ENCODE data around the gene UBE2S. TPM values are rescaled to one million over a fixed set of nuclear protein-coding genes. Genes with fewer than 3 reads are reported as not detected.

UBE2S gene
- total RNA-seq, 1 experiment from 2014 or later = 254 TPM

GRCh38 chr19:55384131-55384919 lies 23.3 kb downstream of the UBE2S start, which contains the start of gene TMEM238:
Gene TMEM238 (minus strand): TSS chr19:55384292. CDS start chr19:55384259, 33 bp downstream.
- DNase-seq (ENCODE audit: low read depth) = no peak

- DNase-seq (ENCODE audit: low read depth) = no peak
These were observed 24.1 kb downstream of the UBE2S start for GRCh38 chr19:55383279-55384130.

- no peak for DNase-seq (ENCODE audit: low read depth)
These were observed 25.0 kb downstream of the UBE2S start for GRCh38 chr19:55382522-55383054.

- DNase-seq (ENCODE audit: low read depth) = no peak
These were observed 25.6 kb downstream of the UBE2S start for GRCh38 chr19:55382013-55382412.

DNA sequence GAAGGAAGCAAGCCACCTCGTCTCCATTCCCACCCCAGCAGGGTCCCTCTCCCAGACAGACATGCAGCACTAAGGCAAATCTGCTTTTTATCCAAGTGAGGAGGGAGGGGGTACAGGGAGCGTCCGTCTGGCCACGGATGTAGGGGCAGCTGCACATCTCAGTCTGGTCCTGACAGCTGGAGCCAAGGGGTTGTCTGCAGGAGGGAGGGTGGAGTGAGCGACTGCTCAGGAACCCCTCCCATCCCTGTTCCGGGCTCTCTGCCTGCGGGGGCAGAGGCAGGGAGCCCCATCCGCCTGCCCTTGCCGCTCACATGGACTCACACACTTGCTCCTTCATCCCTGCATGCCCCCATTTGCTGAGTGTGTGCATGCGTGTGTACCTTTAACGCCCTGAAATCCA lies 28.4 kb downstream of the UBE2S start:
- peak; percentile 72 for DNase-seq (ENCODE audit: low read depth)

DNA sequence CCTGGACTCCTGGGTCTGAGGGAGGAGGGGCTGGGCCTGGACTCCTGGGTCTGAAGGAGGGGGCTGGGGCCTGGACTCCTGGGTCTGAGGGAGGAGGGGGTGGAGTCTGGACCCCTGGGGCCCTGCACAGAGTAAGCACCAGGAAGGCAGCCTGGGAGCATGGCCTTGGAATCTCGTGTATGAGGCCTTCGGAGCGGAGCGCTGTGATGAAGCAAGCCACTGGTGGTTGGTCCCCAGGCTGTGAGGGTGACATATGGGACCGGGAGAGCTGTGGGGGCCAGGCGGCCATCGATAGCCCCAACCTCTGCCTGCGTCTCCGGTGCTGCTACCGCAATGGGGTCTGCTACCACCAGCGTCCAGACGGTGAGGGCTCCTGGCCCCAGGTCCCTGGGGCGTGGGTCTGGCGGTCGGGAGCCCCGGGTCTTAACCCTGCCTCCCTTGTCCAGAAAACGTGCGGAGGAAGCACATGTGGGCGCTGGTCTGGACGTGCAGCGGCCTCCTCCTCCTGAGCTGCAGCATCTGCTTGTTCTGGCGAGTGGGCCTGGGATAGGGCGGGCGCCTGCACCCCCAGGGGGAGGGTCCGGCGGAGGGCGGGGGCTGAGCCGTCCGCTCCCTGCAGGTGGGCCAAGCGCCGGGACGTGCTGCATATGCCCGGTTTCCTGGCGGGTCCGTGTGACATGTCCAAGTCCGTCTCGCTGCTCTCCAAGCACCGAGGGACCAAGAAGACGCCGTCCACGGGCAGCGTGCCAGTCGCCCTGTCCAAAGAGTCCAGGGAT lies 30.0 kb downstream of the UBE2S start:
- no peak for DNase-seq (ENCODE audit: low read depth)

- no peak for DNase-seq (ENCODE audit: low read depth)
These were observed 31.2 kb downstream of the UBE2S start, which contains the start of gene TMEM190 for GRCh38 chr19:55376241-55376933. Gene TMEM190 (plus strand): TSS chr19:55376826. CDS start chr19:55376854, 28 bp downstream.

- no peak for DNase-seq (ENCODE audit: low read depth)
These were observed 33.4 kb downstream of the UBE2S start for GRCh38 chr19:55373993-55374757.

DNA sequence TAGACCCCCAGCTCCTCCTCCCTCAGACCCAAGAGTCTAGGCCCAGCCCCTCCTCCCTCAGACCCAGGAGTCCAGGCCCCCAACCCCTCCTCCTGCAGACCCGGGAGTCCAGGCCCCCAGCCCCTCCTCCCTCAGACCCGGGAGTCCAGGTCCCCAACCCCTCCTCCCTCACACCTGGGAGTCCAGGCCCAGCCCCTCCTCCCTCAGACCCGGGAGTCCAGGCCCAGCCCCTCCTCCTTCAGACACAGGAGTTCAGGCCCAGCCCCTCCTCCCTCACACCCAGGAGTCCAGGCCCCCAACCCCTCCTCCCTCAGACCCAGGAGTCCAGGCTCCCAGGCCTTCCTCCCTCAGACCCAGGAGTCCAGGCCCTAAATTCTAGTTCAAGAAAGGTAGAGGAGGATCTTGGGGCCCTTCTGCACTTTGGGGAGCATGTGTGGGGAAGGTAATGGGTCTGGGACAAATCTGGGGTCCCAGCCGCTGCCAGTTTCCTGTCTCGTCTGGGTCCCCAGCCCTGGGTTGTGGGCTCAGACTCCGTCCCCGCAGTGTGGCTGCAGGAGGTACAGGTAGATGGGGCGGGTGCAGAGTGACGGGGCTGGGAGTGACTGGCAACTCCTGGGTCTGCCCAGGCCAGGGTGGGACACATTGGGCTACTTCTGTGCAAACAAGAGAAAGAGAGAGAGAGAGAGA lies 34.1 kb downstream of the UBE2S start:
- DNase-seq (ENCODE audit: low read depth) = no peak

- no peak for DNase-seq (ENCODE audit: low read depth)
These were observed 35.1 kb downstream of the UBE2S start for GRCh38 chr19:55372316-55373081.

- DNase-seq (ENCODE audit: low read depth) = no peak
These were observed 37.1 kb downstream of the UBE2S start, which contains the start of gene IL11 for GRCh38 chr19:55370305-55370988. Gene IL11 (minus strand): TSS chr19:55370463. CDS start chr19:55370310, 153 bp downstream.

DNA sequence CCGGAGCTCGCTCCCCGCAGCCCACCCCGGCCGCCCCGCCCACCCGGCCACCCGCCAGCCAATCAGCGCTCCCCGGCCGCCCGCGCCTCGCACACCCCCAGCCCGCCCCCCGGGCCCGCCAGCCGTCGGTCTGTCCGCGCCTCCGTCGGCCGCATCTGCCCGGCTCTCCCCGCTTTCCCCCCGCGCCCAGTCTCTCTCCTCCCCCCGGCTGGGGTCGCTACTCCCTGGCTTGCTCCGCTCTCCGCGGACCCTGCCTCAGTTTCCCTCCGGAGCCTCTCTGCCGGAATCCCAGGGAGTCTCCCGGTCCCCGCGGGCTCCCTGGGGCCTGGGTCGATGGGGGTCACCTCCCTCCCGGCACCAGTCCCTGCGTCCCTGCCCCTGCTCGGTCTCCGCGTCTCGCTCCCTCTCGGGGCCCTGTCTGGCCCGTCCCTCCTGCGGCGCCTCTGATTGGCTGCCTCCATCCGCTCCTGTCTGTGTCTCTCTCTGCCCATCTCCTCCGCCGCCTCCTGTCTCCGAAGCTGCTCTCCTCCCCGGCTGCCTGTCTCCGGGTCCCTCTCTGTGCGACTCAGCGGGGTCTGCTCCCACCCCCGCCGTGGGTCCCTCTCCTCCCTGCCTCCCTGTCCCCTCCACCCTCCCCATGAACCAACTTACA lies 37.8 kb downstream of the UBE2S start:
- peak; percentile 57 for DNase-seq (ENCODE audit: low read depth)

GRCh38 chr19:55368701-55369563 lies 38.7 kb downstream of the UBE2S start:
- DNase-seq (ENCODE audit: low read depth) = no peak

DNA sequence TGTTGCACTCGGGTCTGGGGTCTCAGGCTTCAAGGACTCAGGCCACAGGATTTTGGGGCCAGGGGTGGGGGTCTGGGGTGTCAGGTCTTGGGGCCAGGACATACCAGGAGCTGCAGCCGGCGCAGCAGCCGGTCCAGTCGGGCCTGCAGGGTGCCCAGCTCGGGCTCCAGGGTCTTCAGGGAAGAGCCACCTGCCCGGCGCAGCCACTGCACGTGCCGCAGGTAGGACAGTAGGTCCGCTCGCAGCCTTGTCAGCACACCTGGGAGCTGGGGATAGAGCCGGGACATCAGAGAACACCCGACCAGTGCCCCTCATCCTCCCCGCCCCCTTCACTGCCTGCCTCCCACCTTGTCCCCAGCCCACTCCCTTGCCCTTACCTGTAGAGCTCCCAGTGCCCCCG lies 39.5 kb downstream of the UBE2S start:
- no peak for DNase-seq (ENCODE audit: low read depth)

DNA sequence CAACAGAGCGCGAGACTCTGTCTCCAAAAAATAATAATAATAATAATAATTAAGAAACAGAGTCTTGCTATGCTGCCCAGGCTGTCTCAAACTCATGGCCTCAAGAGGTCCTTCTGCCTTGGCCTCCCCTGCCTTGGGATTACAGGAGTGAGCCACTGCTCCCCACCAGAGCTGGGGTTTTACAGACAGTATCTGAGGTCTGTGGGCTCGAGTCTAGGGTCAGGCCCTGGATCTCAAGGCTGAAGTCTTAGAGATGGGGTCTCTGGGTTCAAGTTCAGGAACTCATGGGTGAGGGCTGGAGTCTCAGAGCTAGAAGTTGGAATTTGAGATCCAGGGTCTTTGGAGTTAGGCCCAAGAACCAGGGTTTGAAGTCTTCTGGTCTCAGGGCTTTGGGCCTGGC lies 40.8 kb downstream of the UBE2S start:
- no peak for DNase-seq (ENCODE audit: low read depth)

GRCh38 chr19:55365964-55366363 lies 41.6 kb downstream of the UBE2S start:
- no peak for DNase-seq (ENCODE audit: low read depth)
